GM18507 (cell line): ENCODE data around the gene NIPBL.
"Not testable (repeated sequence)": the region's sequence is repeated elsewhere in the genome, so short reads cannot be mapped to it uniquely, and the experiment has no call there.

ENCODE experiments used
- DNase-seq: peaks from one replicate; pipeline ENCODE4 v3.0.0; 2011; ENCODE audit warnings: low read depth; ENCODE audit not compliant: insufficient read length; ENCODE audit errors: extremely low spot score
- FAIRE-seq: peaks from 2 replicates; lab custom pipeline; 2011; peaks lifted over from hg19 to GRCh38; lab: Jason Lieb, UNC

NIPBL gene

GRCh38 chr5:36876299-36876964, at the start of gene NIPBL:
NIPBL (plus strand) TSS chr5:36876769; CDS start chr5:36953697, 76,928 bp downstream.
- FAIRE-seq (peak; percentile 60), DNase-seq (peak; percentile 67)

GRCh38 chr5:36832274-36832673, 44.3 kb upstream of the NIPBL start:
- FAIRE-seq (no peak), DNase-seq (no peak)

- DNase-seq (no peak), FAIRE-seq (no peak)
Observed at GRCh38 chr5:36836831-36837230, 39.7 kb upstream of the NIPBL start.

- DNase-seq: no peak
- FAIRE-seq: no peak
Observed at GRCh38 chr5:36839489-36840476, 36.8 kb upstream of the NIPBL start.

DNA sequence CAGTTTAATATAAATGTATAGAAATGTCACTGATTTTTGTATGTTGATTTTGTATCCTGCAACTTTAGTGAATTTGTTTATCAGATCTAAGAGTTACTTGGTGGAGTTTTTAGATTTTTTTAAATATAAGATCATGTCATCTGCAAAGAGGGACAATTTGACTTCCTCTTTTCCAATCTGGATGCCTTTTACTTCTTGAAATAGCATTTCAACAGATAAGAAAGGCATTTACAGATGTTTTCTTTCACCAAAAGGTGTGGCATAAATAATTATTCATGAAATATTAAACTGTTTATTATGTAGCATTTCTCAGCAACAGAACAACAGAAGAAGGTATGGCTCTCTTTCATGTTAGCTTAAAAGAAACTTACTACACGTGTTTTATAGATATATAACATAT, 34.9 kb upstream of the NIPBL start:
- FAIRE-seq (no peak), DNase-seq (no peak)

GRCh38 chr5:36842087-36842486, 34.5 kb upstream of the NIPBL start:
- no peak for FAIRE-seq
- DNase-seq: no peak

DNA sequence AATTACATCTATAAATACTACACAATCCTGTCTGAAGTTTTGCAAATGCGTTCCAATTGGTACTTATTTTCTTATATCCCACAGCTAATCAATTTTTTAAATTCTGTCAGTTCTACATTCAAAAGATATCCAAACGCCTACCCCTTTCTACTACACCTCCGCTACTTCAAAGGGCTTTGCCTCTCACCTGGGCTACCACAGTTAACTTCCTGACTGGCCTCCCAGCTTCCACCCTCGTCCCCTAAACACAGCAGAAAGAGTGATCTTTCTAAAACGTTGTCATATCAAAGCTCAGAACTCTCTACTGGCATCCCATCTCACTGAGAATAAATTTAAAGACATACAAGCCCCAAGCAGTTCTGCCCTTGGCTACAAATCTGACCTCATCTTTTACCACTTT, 32.3 kb upstream of the NIPBL start:
- FAIRE-seq (no peak), DNase-seq (no peak)

DNA sequence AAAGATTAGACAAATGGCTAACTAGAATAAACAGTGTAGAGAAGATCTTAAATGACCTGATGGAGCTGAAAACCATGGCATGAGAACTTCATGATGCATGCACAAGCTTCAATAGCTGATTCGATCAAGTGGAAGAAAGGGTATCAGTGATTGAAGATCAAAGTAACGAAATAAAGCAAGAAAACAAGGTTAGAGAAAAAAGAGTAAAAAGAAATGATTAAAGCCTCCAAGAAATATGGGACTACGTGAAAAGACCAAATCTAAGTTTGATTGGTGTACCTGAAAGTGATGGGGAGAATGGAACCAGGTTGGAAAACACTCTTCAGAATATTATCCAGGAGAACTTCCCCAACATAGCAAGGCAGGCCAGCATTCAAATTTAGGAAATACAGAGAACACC, 28.0 kb upstream of the NIPBL start:
- not testable (repeated sequence) for DNase-seq, FAIRE-seq

DNA sequence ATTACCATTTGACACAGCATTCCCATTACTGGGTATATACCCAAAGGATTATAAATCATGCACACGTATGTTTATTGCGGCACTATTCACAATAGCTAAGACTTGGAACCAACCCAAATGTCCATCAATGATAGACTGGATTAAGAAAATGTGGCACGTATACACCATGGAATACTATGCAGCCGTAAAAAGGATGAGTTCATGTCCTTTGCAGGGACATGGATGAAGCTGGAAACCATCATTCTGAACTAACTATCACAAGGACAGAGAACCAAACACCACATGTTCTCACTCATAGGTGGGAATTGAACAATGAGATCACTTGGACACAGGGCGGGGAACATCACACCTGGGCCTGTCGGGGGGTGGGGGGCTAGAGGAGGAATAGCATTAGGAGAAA, 23.7 kb upstream of the NIPBL start:
- DNase-seq, FAIRE-seq: not testable (repeated sequence)

DNA sequence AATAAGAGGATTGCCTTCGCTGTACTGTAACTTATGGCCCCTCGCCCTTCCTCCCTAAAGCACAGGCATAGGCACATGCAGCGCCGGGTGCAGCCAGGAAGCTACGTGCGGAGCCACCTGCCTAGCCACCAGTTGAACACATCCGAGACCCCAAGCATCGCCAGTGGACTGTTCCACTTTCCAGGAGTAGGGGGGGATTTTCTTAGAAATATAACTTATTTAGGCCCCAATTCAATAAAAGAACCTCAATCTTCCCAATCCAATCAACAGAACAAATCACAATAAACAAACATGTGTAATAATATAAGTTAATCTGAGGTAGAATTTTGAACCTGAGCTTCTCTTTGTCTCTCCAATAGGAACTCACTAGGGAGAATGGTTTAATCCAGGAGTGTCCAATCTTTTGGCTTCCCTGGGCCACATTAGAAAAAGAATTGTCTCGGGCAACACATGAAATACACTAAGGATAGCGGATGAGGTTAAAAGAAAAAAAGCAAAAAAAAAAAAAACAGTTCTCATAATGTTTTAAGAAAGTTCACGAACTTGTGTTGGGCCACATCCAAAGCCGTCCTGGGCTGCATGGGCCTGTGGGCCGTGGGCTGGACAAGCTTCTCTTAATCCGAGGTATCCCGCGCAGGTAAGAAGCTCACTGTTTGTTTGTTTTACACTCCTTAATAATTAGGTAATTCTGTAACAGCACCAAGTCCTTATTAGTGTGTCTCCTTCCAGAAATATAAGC, 22.0 kb upstream of the NIPBL start:
- FAIRE-seq: no peak
- no peak for DNase-seq

GRCh38 chr5:36855141-36855495, 21.5 kb upstream of the NIPBL start:
- no peak for DNase-seq
- FAIRE-seq: no peak

DNA sequence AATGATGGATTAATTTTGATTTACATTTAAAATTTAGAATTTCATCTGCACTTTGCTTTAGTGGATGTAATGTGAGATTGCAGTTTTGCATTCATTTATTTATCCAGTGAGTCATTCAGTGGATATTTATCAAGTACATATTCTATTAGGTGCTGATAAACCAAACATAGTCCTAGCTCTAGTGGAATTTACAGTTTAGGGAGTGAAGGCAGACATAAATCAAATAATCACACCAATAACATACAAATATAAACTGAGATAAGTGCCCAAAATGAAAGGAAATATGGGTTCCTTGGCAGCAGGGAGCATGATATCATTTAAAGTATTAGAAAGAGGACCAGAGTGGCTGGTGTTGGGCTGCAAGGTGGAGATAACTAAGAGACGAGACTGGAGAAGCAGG, 14.7 kb upstream of the NIPBL start:
- DNase-seq (no peak), FAIRE-seq (no peak)

GRCh38 chr5:36870399-36871040, 6.0 kb upstream of the NIPBL start:
- DNase-seq: no peak
- FAIRE-seq: peak; percentile 81

DNA sequence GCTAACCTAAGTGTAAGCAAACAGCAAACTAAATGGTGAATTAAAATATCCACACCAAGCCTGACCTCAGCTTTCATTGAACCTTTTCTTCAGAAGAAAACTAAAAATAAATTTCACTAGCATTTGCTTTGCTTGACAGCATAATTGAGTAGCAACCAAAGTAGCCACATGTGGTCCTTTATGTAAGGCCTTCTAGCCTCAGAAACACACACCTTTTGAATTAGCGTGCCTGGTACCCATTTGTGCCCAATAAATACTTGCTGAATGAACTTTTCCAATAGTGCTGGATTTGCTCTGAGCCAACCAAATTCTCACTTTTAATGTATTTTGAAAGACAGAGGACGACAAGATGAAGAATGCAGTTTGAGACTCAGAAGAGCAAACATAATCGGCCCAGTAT, 2.1 kb upstream of the NIPBL start:
- FAIRE-seq: no peak

DNA sequence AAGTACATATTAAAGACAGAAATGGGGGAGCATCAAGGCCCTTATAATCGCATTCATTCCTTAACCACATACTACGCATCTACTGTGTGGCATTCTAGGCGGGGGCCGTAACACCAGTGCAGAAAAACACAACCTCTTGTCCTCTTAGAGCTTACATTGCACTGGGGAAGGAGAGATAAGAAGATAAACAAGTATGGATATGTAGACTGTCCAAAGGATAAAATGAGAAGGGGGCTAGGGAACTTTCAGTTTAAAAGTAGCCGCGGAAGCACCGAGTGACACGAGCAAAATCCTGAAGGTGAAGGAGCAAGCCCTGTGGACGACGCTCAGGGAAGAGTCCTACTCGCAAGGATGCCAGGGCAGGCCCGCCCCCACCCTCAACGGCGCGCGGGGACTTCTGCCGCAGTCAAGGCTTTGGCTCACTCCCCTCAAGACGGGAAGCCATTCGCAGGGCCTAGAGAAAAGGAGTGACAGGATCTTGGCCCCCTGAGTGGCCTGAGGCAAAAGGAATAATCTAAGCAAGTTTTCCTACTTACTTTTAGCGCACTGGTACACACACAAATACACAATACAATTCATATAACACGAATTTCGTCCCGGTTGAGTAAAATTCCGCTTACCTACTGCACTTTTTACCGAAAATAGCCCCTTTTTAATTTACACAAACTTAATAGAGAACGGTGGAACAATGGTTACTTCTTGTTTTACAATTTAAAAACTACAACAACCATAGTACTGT, 1.3 kb upstream of the NIPBL start:
- FAIRE-seq (peak; percentile 24), DNase-seq (no peak)

More for the DNA sequence above, 2.1 kb upstream of the NIPBL start:
- DNase-seq: no peak

DNA sequence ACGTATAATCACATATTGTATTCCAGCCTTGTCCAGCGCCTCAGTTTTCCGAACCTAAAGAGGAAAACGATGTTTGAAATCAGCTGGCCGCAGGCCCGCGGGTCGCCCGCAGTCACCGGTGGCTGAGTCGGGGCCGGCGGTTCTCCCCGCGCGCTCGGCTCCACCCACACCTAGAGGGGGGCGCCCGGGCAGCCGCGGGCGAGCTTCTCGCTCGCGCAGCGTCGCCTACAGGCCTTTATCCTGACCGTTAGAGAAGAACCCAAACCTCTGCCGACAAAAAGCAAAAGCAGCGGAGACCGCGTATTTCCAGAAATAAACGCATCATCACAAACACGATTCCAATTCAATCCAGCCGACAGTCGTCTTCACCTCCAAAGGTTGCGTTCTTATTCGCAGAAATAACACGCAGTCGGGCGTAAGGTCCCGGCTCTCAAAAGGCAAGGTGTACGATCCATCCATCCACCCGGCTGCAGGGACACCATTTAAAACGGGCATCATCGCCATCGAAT, 725 bp upstream of the NIPBL start:
- FAIRE-seq (peak; percentile 53), DNase-seq (no peak)

GRCh38 chr5:36876965-36877666, 547 bp downstream of the NIPBL start:
- DNase-seq (no peak), FAIRE-seq (peak; percentile 15)
